GM23248 (cell line): ENCODE measurements around the gene GMEB2.
"Not testable (repeated sequence)": the region's sequence is repeated elsewhere in the genome, so short reads cannot be mapped to it uniquely, and the experiment has no call there.

Experiments used
- EZH2 ChIP-seq: fragments of 200-600 bp; sonication (generic); IDR thresholded peaks from 2 replicates; pipeline ENCODE4 v1.6.1; 2018; ENCODE audit warnings: antibody characterized with exemption, mild to moderate bottlenecking; ENCODE audit not compliant: insufficient read depth, poor library complexity, severe bottlenecking
- EZH2phosphoT487 ChIP-seq: fragments of 200-600 bp; sonication (generic); IDR thresholded peaks from 2 replicates; pipeline ENCODE4 v1.6.1; 2018; ENCODE audit warnings: antibody characterized with exemption, moderate library complexity, mild to moderate bottlenecking, low read depth; ENCODE audit not compliant: insufficient read depth

DNA sequence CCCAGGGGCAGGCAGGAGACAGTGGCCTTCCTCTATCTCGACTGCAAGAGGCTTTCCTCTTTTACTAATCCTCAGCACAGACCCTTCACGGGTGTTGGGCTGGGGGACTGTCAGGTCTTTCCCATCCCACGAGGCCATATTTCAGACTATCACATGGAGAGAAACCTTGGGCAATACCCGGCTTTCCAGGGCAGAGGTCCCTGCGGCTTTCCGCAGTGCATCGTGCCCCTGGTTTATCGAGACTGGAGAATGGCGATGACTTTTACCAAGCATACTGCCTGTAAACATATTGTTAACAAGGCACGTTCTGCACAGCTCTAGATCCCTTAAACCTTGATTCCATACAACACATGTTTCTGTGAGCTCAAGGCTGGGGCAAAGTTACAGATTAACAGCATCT lies 33.3 kb upstream of the GMEB2 start:
- not testable (repeated sequence) for TF ChIP-seq EZH2, EZH2phosphoT487
